T-helper 1 cell treated with Interleukin-12 subunit alpha and Interleukin-12 subunit beta and Interleukin-4 antibody, amounts not matched to agents 30 μg/mL and 1 μg/mL, for 36 hours (primary cell): ENCODE data around the gene WASL.
"Not testable (repeated sequence)": the region's sequence is repeated elsewhere in the genome, so short reads cannot be mapped to it uniquely, and the experiment has no call there.

ENCODE experiments used
- H3K27ac Mint-ChIP-seq: one replicate; pipeline ENCODE4 v1.8.0; 2021; ENCODE audit warnings: mild to moderate bottlenecking, mixed read lengths
- H3K27me3 Mint-ChIP-seq: one replicate; pipeline ENCODE4 v1.8.0; 2021; ENCODE audit warnings: low read depth, mixed read lengths
- H3K36me3 Mint-ChIP-seq: one replicate; pipeline ENCODE4 v1.8.0; 2021; ENCODE audit warnings: low read depth, mixed read lengths
- H3K4me1 Mint-ChIP-seq: one replicate; pipeline ENCODE4 v1.8.0; 2021; ENCODE audit warnings: low read depth, mixed read lengths
- H3K4me3 Mint-ChIP-seq: one replicate; pipeline ENCODE4 v1.8.0; 2021; ENCODE audit warnings: mild to moderate bottlenecking, moderate library complexity, mixed read lengths
- H3K9me3 Mint-ChIP-seq: one replicate; pipeline ENCODE4 v1.8.0; 2021; ENCODE audit warnings: mixed read lengths

The WASL gene

DNA sequence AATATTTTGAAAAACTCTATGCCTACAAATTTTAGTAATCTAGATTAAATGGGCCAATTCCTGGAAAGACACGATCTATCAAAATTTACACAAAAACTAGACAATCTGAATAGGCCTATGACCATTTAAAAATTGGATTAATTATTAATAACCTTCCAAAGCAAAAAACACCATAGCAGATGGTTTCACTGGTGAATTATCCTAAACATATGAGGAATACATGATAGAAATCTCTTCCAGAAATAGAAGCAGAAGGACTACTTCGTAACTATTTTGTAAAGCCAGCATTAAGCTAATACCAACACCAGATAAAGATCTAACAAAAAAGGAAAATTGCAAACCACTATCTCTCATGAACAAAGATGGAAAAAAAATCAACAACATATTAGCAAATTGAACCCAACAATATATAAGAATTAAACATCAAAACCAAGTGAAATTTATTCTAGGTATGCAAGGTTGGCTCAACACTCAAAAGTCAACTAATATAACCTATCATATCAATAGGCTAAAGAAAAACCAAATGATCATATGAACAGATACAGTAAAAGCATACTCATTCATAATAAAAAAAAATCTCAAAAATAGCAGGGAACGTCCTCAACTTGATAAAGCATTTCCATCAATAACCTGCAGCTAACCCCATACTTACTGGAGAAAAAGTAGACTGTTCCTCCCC is 16.3 kb downstream of the WASL start:
- Mint-ChIP-seq H3K27ac (no peak overlapping the region), H3K4me1 (peaks cover 16% of the 10 kb centered on the region), H3K36me3 (peaks cover 21% of the 10 kb centered on the region), H3K27me3 (no peaks in the 10 kb centered on the region), H3K4me3 (no peak overlapping the region), H3K9me3 (peaks cover 34% of the 10 kb centered on the region)

DNA sequence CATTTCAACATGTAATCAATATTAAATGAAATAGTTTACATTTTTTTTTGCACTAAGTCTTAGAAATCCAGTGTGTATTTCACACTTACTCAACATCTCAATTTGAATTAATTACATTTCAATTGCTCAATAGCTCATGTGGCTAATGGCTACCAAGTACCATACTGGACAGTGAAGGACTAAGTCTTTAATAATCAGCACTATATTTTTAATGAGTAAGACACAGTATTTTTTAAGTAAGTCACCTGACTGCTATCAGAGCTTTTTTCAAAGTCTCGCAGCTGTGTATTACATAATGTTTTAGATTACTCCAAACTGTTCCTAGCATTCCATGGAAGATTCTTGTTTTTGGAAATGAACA is 19.6 kb downstream of the WASL start:
- Mint-ChIP-seq H3K36me3 (peaks cover 16% of the 10 kb centered on the region), H3K4me3 (no peak overlapping the region), H3K9me3 (peaks cover 22% of the 10 kb centered on the region), H3K27me3 (no peaks in the 10 kb centered on the region), H3K27ac (no peak overlapping the region), H3K4me1 (peaks cover 25% of the 10 kb centered on the region)

DNA sequence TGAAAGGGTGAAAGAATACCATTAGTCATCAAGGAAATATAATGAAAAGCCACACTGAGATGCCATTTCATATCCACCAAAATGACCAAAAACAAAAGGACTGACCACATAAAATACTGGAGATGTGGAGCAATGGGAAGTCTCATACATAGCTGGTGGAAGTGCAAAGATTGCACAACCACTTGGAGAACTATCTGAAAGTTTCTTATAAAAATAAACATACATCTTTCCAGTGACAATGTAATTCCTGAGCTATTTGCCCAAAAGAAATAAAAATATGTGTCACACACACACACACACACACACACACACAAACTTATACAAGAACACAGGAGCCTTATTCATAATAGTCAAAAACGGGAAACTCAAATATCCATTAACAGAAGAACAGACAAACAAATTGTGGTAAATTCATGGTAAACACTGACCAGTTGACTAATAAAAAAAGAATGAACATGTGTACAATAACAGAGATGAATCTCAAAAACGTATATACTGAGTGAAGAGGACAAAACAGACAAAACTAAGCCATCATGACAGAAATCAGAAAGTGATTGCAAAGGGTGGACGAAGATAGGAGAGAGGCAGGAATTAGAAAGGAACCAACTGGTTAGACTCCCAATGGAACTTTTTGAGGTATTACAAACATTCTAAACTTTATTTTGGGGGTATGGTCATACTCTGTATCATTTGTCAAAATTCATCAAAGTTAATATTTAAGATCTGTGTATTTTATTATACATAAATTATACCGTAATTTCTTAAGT is 21.5 kb downstream of the WASL start:
- Mint-ChIP-seq H3K9me3 (peaks cover 4% of the 10 kb centered on the region), H3K4me1 (peaks cover 22% of the 10 kb centered on the region), H3K27ac (no peak overlapping the region), H3K4me3 (no peak overlapping the region), H3K36me3 (peaks cover 8% of the 10 kb centered on the region), H3K27me3 (no peaks in the 10 kb centered on the region)

DNA sequence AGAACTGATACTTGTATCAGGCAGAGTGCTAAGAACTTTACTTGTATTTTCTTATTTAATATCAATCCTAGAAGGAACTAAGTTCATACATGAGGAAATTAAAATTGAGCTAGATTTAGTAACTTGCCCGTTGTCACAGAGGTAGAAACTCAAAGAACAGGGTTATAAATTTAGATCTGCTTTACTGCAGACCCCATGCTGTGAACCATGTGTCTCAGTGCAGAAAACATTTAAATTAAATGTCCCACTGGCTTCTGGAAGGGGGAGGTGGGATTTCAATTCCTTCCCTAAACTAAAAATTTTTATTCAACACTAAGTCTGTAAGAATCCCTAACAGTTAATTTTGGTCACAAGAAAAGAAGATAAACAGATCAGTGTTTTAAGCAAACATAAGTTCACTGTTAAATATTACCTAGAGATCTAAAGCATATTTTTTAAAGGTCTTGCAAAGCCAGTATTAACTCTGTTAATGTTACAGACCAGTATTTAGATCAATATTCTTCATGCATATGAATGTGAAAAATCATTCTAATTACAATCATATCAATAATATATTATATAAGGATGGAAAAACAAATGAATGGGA is 23.1 kb downstream of the WASL start:
- H3K36me3 Mint-ChIP-seq, result peaks cover 4% of the 10 kb centered on the region
- H3K9me3 Mint-ChIP-seq, result no peaks in the 10 kb centered on the region
- H3K27me3 Mint-ChIP-seq, result no peaks in the 10 kb centered on the region
- no peak overlapping the region for H3K4me3 Mint-ChIP-seq
- no peak overlapping the region for H3K27ac Mint-ChIP-seq
- H3K4me1 Mint-ChIP-seq, result peaks cover 19% of the 10 kb centered on the region

DNA sequence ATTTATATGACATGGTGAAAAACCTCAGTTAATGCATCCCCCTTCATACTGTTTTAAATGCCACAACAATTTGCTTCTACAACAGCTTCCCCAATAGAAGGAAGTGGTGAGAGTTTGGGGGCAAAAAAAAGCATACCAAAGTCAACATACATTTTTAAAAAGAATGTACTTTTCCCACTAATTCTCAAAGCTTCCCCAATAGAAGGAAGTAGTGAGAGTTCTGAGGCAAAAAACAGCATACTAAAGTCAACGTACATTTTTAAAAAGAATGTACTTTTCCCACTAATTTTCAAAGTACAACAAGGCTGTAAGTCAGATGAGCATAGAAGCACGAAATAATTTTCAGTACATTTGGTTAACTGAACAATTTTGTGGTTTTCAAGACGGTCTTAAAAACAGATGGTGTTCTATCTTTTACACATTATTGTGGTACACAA is 24.0 kb downstream of the WASL start:
- no peaks in the 10 kb centered on the region for H3K27me3 Mint-ChIP-seq

DNA sequence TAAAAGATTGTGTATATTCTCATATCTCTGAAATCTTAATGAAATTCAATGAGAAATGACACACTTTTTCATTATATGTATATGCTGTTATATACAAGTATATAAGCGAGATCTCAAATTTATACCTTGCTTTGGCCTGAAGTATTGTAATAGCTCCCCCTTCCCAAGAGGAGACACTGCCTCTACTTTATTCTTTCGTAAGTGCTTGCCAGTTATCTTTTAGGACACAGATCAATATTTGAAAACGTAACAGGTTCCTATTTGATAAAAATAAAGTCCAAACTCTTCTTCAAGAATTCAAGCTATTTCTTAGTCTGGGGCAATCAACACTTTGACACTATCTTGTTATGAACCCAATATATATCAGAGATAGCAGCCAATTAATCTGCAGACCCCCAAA is 24.9 kb downstream of the WASL start:
- H3K4me1 Mint-ChIP-seq, result peaks cover 29% of the 10 kb centered on the region
- H3K27me3 Mint-ChIP-seq, result no peaks in the 10 kb centered on the region
- no peak overlapping the region for H3K4me3 Mint-ChIP-seq
- no peak overlapping the region for H3K27ac Mint-ChIP-seq
- peaks cover 6% of the 10 kb centered on the region for H3K36me3 Mint-ChIP-seq
- H3K9me3 Mint-ChIP-seq, result no peaks in the 10 kb centered on the region

More for the DNA sequence above, 24.0 kb downstream of the WASL start:
- H3K27ac Mint-ChIP-seq, result no peak overlapping the region
- peaks cover 4% of the 10 kb centered on the region for H3K36me3 Mint-ChIP-seq
- H3K4me3 Mint-ChIP-seq, result no peak overlapping the region
- H3K9me3 Mint-ChIP-seq, result no peaks in the 10 kb centered on the region
- H3K4me1 Mint-ChIP-seq, result peaks cover 19% of the 10 kb centered on the region

DNA sequence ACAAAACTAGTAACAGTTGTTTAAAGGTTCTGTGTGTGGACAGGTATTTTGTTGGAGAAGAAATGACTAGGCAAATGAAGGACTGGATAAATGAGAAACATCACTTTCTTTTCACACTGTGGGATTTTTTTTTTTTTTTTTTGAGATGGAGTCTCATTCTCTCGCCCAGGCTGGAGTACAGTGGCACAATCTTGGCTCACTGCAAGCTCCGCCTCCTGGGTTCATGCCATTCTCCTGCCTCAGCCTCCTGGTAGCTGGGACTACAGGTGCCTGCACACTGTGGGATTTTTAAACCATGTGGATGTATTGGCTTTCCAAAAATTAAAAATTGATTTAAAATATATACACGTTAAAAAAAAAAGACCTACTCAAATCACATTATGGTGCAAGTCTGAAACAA is 28.3 kb downstream of the WASL start:
- H3K4me3 Mint-ChIP-seq, H3K27ac Mint-ChIP-seq, H3K9me3 Mint-ChIP-seq, H3K36me3 Mint-ChIP-seq, H3K27me3 Mint-ChIP-seq: not testable (repeated sequence)
- peaks cover 22% of the 10 kb centered on the region for H3K4me1 Mint-ChIP-seq

DNA sequence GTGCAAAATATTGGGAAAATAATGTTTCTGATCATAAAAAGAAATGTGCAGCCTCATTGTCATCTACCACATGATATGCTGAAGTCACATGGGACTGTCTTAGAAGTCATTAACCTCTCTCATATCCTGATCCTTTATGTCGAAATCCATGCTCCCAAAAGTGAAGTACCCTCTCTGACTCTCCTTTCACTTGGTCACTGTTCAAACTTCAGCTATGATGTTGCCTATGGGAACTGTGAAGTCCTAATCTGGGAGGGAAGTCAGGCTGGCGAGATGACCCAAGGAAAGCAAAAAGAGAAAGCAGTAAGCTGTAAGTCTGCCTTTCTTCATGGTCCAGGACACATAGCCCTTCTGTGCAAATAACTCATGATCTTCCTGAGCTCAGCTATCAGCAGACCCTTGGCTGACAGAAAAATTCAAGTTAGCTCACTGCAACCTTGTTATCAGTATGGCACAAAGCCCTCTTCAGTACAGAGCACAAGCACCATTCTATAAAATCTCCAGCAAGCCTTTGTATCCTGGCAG is 29.5 kb downstream of the WASL start:
- H3K4me3 Mint-ChIP-seq, result peak overlapping the region; percentile 21
- no peaks in the 10 kb centered on the region for H3K27me3 Mint-ChIP-seq
- peaks cover 24% of the 10 kb centered on the region for H3K4me1 Mint-ChIP-seq
- peaks cover 2% of the 10 kb centered on the region for H3K36me3 Mint-ChIP-seq
- peak overlapping the region; percentile 62 for H3K27ac Mint-ChIP-seq
- no peaks in the 10 kb centered on the region for H3K9me3 Mint-ChIP-seq

DNA sequence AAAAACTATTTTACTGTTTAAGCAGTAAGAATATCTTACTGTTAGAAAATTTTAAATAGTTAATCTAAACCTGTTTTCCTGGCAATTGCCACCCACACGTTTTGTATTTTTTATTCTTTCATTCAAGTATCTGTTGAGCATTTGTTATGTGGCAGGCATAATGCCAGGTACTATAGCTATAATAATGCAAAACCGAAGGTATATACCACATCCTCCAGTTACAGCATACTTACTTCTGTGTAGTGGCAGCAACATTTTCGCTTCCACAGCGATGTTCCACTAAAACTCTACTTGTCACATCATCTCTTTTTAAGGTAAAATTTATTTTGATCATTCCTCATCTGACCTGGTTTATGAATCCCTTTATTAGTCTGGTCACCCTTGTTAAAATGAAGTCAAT is 30.0 kb downstream of the WASL start:
- Mint-ChIP-seq H3K27ac (peak overlapping the region; percentile 62), H3K36me3 (peaks cover 2% of the 10 kb centered on the region), H3K4me3 (peak overlapping the region; percentile 21), H3K27me3 (no peaks in the 10 kb centered on the region), H3K4me1 (peaks cover 25% of the 10 kb centered on the region), H3K9me3 (no peaks in the 10 kb centered on the region)

DNA sequence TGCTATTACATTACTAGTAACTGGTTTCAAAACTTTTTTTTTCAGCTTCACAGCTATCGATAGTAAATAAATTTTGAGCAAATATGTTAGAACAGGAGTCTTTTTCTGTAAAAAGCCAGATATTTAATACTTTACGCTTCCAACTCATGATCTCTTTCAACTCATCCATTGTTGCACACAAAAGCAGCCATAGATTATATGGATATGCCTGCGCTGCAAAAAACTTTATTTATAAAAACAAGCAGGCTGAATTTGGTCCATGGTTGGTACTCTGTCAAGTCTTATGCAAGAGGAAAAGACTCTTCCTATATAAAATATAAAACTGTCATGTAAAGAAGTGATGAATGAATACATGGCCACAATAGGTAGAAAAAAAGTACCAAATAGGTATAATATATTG is 31.1 kb downstream of the WASL start:
- H3K27me3 Mint-ChIP-seq, result no peaks in the 10 kb centered on the region
- no peak overlapping the region for H3K4me3 Mint-ChIP-seq

DNA sequence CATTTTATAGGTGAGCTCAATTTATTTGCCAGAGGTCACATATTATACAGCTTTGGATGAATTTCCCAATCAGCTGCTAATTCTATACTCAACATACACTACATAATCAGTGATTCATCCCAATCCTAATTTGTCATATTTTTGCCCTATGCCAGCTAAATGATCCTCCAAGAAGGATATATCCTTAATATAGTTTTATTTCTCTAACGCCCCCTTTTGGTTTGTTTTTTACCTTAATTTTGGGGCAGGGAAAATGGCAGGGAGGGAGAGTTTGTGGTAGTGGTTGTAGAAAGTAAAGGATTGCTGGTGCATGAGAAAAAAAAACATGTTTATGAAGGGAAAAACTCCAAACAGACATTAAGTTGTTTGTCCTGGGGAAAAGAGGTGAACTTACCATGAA is 31.9 kb downstream of the WASL start:
- H3K9me3 Mint-ChIP-seq, result no peaks in the 10 kb centered on the region
- peaks cover 35% of the 10 kb centered on the region for H3K4me1 Mint-ChIP-seq
- H3K4me3 Mint-ChIP-seq, result no peak overlapping the region
- H3K27me3 Mint-ChIP-seq, result no peaks in the 10 kb centered on the region
- no peak overlapping the region for H3K27ac Mint-ChIP-seq
- peaks cover 4% of the 10 kb centered on the region for H3K36me3 Mint-ChIP-seq

More for the DNA sequence above, 31.1 kb downstream of the WASL start:
- Mint-ChIP-seq H3K4me1 (peaks cover 28% of the 10 kb centered on the region), H3K36me3 (peaks cover 4% of the 10 kb centered on the region), H3K27ac (no peak overlapping the region), H3K9me3 (no peaks in the 10 kb centered on the region)

DNA sequence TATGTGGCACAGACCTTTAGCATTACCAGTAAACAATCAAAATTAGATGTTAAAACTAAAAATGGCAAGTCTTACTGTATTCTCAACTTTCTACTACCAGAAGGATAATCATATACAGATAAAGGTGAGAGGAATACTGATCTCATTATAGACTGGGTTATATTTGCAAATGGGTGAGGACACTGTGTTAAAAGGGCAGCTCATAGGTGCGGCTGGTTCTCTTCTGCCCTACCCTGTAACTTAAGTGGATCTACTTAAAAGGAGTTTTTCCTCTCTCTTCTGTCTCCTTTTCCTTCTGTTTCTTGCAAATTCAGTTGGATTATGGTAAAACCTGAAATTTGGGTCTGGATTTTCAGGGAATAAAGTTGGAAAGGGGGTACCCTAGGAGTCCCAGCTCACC is 33.0 kb downstream of the WASL start:
- no peaks in the 10 kb centered on the region for H3K9me3 Mint-ChIP-seq
- H3K4me3 Mint-ChIP-seq, result no peak overlapping the region
- H3K27me3 Mint-ChIP-seq, result no peaks in the 10 kb centered on the region
- no peak overlapping the region for H3K27ac Mint-ChIP-seq
- peaks cover 43% of the 10 kb centered on the region for H3K4me1 Mint-ChIP-seq
- peaks cover 4% of the 10 kb centered on the region for H3K36me3 Mint-ChIP-seq

DNA sequence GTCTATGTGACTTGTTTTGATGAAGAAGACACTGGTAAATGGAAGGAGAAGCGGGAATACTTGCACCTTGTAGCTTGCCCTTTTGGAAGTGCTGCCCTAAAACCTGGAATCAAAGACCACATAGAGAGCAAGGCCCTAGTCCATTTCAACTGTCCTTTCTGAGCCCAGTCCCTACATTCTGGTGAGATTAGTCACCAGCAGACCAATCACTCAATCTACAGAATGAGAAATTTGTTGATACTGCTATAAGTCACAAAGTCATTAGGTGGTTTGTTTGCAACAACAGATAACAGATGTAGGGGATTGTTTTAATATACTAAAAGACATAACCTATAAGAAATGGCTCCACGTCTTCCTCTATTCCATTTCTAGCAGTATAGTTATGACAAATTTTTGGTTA is 33.6 kb downstream of the WASL start:
- Mint-ChIP-seq H3K27me3 (no peaks in the 10 kb centered on the region), H3K4me3 (no peak overlapping the region), H3K9me3 (no peaks in the 10 kb centered on the region), H3K27ac (no peak overlapping the region), H3K36me3 (peaks cover 4% of the 10 kb centered on the region), H3K4me1 (peaks cover 49% of the 10 kb centered on the region)

DNA sequence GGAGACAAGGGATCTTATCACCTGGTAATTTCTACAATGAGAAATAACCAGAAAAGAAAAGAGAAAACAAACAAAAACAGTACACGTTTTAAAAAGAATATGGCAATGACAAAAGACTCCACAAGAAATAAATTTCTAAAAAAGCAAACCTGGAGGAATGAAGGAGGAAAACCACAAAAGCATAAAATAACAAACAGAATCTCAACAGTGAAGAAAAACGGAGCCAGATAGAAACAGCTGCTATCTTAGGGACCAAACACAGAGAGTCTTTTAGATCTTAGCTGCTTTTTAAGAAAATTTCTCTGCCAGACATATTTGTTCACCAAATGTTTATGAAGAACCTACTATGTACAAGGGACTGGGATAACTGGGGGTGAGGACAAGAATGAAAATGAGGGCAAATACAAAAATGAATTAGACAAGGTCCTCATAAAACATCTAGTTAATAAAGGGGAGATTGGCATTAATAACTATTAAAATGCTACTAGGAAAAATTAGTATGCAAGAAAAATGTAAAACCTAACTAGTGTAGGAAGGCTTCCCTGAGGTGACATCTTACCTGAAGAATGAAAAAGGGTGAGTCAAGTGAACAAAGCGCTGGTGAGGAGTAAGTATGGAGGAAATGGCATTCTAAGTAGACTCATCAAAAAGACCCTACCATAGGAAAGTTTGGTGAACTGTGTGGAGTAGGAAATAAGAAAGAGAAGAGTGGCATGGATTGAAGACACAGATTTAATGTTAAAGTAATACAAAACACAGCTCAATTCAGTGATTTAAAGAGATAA is 34.3 kb downstream of the WASL start:
- Mint-ChIP-seq H3K27me3 (no peaks in the 10 kb centered on the region), H3K4me3 (no peak overlapping the region), H3K4me1 (peaks cover 46% of the 10 kb centered on the region), H3K36me3 (peaks cover 2% of the 10 kb centered on the region), H3K27ac (no peak overlapping the region), H3K9me3 (no peaks in the 10 kb centered on the region)
